GM18870 (cell line): ENCODE data around the gene SETDB1.

Source experiments
- ATAC-seq: cut with Tn5 transposase; IDR thresholded peaks from one replicate; pipeline ENCODE4 v1.9.1; 2021; ENCODE audit warnings: moderate library complexity; ENCODE audit not compliant: unreplicated experiment

Gene SETDB1

DNA sequence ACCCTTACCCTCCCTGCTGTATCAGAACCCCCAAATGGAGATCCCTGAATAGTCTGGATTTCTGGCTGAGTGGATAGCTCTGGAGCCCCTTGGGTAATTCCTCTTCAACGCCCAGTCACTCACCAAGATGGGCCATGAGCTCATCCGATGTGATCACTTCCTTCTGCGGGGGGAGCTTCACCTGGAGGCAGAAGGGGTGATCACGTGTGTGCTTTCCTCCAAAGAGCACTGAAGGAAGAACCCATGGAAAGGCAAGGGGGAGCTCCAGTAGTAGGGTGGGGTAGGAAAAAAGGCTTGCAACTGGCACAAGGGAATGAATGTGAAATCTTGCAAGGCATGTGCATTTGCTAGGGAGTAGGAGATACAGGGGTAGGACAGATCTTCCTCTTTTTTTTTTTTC is 75.4 kb downstream of the SETDB1 start:
- no peak for ATAC-seq

DNA sequence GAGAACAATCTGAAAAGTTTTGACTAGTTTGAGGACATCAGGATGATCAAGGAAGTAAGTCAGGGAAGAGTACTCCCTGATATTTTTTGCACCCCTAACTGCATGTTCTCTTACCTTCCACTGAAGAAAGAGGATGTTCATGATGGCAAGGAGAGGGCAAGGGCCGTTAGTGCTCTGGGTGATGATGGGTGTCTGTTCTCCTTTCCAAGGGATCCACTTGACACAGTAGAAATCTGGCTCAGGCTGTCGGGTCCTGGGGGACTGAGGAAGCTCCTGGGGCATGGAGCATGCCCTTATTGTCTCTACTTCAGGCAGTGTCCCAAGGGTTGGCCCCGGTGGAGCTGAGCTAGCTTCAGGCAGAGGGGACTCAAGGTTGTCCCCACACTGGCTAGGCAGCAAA is 75.9 kb downstream of the SETDB1 start:
- ATAC-seq, result no peak

DNA sequence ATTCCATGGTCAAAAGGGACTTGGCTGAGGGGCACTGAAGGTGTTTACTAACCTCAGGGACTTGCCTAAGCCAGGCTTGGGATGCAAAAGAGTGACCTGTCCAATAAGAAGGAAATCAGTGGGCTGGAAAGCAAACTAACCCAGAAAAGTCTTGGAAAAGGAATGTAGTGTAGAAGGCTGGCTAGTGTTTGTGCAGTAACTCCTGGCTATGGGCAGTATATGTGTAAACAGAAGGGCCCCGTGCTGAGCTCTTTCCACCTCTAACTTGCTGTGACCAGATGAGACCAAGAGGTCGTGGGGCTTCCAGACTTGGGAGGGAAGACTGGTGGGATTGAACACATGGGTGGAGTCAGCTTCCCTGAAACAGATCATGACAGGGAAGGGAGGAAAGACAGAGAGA is 76.4 kb downstream of the SETDB1 start:
- ATAC-seq, result no peak

DNA sequence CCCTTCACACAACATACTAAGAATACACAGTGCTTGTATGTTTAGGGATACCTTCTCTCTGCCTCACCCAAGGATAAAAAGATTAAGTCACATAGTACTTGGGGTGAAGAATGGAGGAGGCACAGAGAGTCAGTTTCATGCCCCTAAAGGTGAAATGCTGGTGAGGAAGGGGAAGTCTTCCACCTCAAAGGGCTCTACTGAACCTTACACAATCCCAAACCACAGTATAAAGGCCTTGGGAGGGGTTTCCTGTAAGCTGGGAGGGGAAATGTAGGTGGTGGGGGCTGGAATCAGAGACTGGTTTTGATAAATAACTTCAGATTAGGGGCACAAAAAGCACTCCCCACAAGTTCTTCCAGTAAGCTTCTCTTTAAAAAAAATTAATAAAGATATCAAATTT is 77.0 kb downstream of the SETDB1 start:
- ATAC-seq, result no peak

DNA sequence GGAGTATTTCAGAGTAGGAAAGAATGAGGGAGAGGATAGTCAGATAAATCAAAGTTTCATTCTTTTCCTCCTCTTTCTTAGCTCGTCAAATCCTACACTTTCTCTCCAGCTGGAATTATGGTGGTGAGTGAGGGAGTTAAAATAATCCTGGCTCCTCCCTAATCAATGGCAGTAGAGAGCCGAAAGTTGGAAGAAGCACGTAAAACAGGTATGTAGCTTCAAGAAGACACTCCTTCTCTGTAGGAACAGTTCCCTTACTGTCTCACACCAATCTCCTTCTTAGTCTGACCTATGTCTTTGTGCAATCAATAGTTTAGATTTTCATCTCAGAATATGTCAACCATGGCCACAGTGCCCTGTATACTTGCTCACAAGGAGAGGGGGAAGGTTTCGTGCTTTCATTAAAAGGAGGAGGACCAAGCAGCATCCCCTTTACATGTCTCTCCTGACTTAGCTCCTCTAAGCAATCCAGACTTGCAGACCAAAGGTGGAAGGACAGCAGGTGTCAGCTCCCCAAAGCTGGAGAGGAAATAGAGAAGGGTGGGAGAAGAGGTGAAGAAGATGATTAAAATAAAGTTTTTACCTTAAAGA is 79.7 kb downstream of the SETDB1 start:
- no peak for ATAC-seq

DNA sequence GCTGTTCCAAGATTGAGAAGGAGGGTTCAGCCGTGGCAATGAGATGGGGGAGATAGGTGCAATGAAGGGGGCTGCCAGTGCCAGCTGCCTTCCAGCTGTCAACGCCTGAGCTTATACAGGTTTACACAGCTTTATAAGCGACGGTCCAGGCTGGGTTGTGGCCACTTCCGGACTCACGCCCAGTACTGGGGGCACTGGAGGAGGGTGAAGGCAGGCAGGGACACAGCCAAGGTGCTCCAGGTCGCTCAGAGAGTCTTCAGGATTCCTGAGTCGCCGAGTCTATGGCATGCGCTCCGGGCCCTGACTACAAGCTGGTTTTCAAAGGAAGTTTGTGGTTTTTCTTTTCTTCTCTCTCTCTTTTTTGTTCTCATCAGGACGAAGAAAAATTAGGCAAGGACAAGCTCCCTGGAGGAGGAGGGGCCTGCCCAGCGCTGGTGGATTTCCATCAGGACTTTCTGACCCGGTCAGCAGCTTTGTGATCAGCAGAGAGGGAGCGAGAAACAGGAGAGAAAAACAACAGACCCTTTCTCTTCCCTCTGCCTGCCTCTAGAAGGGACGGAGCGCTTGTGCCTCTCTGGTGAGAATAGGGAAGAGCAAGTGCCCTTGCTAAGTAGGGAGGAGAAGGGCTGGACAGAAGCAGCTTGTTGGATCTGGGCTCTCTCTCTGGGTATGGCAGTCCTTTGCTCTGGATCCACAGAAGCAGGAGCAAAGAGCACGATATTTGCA is 80.3 kb downstream of the SETDB1 start, which contains the start of gene MINDY1:
TSS of gene MINDY1 (minus strand) at position 576 of the 726 bp plus-strand sequence. CDS start 4,285 bp downstream, outside the sequence.
- ATAC-seq, result no peak

DNA sequence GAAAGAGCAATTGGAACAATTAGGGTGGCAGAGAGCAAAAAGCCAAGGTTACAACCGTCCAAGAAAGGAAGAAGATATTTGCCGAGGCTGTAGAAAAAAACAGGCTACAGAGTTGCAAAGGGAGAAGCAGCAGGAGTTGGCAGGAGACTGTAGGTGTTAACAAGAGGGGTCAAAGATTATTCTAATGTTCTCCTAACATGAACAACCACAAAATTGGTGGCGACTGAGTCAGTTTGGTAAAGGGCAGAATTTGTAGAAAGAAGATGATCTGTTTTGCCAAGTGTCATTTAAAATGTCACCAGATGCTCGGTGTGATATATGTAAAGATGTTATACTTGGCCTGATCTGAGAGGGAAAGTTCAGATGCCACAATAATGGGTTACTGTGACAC is 81.7 kb downstream of the SETDB1 start:
- ATAC-seq, result no peak

DNA sequence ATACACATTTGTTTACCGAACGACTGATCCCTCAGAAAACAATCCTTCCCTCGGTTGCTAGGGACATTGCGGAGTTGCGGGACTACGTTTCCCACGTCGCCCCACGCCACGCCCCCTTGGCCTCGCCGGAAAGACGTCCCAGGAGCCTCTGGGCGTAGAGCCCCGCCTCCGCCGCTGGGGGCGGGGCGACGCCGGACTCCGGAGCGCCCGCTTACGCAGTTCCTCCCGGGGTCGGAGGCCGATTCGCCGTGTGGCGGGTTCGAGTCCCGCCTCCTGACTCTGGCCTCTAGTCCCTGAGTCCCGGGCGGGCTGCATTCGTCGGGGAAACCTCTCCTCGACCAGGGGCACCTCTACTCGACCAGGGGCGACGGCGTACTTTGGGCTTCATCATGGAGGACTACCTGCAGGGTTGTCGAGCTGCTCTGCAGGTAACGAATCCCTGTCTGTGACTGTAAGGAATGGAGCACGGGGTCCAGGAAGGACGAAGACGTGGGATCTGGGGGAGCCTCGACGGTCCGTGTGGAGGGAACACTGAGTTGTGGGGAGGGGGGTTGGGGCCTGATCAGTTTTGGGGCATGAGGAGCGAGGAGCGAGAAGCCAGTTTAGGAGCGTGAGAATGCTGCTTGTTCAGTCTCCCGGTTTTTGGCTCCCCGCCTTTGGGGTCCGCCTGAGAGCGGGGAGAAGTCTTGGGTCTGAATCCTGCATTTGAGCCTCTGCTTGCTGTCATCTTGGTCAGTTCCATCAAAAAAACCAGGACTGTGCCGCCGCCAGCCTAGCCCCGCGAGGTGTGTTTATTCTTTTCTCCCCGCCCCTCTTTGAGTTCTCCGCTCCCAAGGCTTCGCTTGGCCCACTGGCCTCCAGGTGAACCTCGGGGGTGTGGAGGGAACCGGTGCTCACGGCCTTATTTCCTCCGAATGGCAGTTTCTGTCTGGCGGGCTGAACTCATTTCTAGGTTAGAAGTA is 82.4 kb downstream of the SETDB1 start, which contains the start of gene PRUNE1:
TSS of gene PRUNE1 (plus strand) at position 206 of the 962 bp plus-strand sequence. CDS start at position 390, 184 bp downstream.
- no peak for ATAC-seq

DNA sequence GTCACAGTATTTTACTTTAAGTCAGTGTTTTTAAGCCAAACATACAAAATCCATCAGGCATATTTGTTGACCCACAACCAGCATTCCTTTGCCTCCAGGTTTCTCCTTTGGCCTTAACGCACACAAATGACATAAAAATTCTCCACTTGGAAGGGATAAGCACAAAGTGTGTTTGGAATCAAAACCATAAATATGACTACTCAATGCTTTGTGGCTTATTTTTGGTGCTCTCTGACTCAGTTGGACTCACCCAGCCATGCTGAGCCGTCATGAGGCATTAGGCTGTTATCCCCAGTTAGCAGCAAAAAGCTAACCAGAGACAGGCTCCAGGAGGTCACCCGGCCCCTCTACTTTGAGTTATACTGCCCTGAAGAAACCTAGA is 83.0 kb downstream of the SETDB1 start:
- no peak for ATAC-seq

DNA sequence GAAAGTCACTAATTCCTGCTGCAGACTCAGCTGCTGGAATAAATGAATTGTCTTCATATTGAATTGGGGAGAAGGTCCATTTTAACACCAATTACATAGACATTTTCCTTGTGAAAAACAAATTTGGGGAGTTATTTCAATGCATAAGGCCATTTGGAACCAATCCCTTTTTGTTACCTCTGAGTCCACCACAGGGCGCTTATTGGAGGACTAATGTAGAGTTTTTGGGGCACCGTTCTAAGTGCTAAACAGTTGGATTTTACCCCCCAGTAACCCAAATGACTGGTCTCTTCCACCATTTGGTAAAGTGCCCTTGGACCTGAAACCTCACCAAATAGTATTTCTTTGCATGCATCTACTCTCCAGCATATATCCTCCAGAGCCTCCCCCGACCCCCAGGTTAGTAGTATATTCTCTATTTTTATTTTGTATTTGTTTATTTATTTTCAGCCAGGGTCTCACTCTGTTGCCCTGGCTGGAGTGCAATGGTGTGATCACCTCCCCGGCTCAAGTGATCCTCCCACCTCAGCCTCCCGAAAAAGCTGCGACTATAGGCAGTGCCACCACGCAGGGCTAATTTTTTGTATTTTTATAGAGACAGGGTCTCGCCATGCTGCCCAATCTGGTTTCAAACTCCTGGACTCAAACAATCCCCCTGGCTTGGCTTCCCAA is 83.6 kb downstream of the SETDB1 start:
- no peak for ATAC-seq

DNA sequence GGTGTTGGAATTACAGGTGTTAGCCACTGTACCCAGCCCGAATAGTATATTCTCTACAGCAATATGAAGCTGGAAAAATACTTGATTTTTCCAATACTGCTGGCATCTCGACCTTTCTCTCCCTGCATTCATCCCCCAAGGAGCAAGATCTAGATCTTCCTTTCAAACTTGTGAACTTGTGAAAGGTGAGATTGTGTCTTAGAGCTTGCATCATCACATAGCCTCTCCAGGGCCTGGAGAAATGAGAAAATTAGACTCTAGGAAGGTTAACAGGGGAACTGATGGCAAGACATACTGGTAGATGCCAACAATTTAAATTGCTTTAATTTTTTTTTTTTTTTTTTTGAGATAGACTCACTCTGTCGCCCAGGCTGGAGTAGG is 84.2 kb downstream of the SETDB1 start:
- no peak for ATAC-seq

DNA sequence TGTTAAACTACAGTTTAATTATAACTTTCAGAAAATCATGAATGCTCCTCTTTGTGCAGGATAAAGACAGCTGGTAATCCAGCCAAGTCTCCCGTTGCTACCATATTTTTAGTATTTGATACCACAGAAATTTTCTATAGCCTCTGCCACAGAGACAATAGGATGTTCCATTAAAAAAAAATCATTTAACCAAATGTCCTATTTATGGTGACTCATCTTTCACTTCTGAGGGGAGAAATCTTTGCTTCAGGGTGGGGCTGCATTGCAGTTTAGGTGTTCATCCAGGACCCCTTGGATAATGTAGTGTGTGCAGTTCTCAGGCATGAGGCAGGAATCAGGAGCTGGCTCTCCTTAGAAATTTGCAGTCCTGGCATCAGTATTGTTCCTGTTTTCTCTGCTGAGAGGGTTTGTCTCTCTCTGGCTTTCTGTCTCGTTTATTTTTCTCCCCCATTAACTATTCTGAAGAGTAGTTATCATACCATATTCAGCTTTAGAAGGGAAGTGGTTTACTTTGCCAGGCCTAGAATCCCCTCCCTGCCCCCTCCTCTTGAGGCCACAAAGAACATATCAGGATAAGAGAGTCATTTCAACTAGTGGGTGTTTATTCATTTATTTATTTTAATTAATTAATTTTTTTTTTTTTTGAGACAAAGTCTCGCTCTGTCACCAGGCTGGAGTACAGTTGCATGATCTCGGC is 85.1 kb downstream of the SETDB1 start:
- ATAC-seq, result no peak

DNA sequence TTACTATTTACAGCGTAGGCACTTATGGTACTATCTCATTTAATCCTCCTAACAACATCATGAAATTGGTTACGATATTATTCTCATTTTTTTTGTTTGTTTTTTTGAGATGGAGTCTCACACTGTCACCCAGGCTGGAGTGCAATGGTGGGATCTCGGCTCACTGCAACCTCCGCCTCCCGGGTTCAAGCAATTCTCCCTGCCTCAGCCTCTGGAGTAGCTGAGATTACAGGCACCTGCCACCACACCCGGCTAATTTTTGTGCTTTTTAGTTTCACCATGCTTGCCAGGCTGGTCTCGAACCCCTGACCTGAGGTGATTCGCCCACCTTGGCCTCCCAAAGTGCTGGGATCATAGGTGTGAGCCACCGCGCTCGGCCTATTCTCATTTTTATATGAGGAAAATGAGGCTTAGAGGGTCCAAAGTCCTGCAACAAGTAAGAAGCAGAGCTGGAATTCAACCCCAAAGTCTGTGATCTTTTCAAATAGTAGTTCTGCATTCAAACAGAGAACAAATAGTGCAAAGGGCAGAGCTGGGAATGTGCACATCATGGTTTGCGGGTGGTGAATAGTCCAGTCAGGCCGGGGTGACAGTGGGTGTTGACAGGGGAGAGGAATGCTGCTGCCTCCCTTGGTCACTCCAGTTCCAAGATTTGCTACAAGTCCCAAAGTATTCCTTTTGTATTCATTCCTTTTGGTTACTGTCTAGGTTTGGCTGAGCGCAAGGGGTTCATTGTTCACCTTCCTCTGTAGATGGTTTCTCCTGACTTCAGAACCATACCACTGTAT is 86.7 kb downstream of the SETDB1 start:
- ATAC-seq, result no peak

DNA sequence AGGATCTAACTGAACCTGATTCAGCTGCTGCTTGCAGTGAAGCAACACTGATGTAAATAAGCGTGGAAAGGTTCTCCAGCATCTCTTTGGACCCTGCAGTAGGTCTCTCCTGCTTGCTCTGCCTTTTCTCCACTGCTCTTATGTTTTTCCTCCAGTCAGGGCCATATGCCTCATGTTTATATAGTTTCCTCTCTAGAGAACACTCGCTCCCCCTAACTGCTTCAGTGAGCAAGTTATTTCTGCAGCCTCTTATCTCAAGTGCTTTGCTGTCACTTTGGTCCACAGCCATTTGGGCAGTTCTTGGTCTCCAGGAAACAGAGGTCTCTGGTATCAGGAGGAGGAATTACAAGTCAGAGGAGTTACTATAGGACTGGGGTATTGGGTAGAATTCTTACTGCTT is 87.4 kb downstream of the SETDB1 start:
- no peak for ATAC-seq
